B cell (primary cell): ENCODE measurements around the gene RP9. TPM values are rescaled to one million over a fixed set of nuclear protein-coding genes. Genes with fewer than 3 reads are reported as not detected.

Experiments
- ATAC-seq: fragments of 200-7000 bp; cut with Tn5 transposase; one replicate; pipeline ENCODE4 v1.10.0; 2021; ENCODE audit warnings: low read depth, mild to moderate bottlenecking, moderate number of reproducible peaks, moderate library complexity
- CTCF ChIA-PET: fragments of 350-600 bp; sonication (Branson Sonifier 250); formaldehyde crosslinking; loops from one replicate; lab custom pipeline; 2021; ENCODE audit warnings: antibody characterized with exemption, inconsistent platforms; lab: Charles Lee
- POLR2A ChIA-PET: fragments of 350-600 bp; sonication (Branson Sonifier 250); formaldehyde crosslinking; loops from one replicate; lab custom pipeline; 2021; ENCODE audit warnings: antibody characterized with exemption; lab: Charles Lee
- DNase-seq: peaks from one replicate; pipeline ENCODE4 v3.0.0; 2013
- H2AFZ ChIP-seq: 2 replicates; pipeline ENCODE4 v1.6.1; 2012; ENCODE audit warnings: mild to moderate bottlenecking, low read depth, low read length; ENCODE audit not compliant: insufficient read depth, poor library complexity, severe bottlenecking
- H3K27ac ChIP-seq, 2 donors: 1 replicate in 1 of 2; 2 replicates in 1 of 2; pipeline ENCODE4 v1.5.1; 2012 to 2013; ENCODE audit warnings: low read length in 2 of 2, mild to moderate bottlenecking in 2 of 2, moderate library complexity in 1 of 2
- H3K27me3 ChIP-seq, 4 experiments: fragments of 200-600 bp in 1 of 4; sonication (generic) in 1 of 4; replicated peaks in 1 of 4; 1 replicate in 2 of 4; 2 replicates in 2 of 4; pipeline versions ENCODE4 v1.6.1 to v1.7.0; 2013 to 2016; ENCODE audit warnings: low read length in 3 of 4, mild to moderate bottlenecking in 2 of 4, mixed read lengths in 1 of 4, moderate library complexity in 1 of 4; ENCODE audit not compliant: insufficient read depth in 4 of 4, control insufficient read depth in 3 of 4; ENCODE audit errors: control extremely low read depth in 1 of 4
- H3K36me3 ChIP-seq, 2 experiments: replicated peaks in 1 of 2; 1 replicate in 1 of 2; 2 replicates in 1 of 2; pipeline versions ENCODE4 v1.6.1 to v1.7.1; 2013; ENCODE audit warnings: low read length in 1 of 2; ENCODE audit not compliant: insufficient read depth in 2 of 2, control insufficient read depth in 1 of 2; ENCODE audit errors: control extremely low read depth in 1 of 2, extremely low read depth in 1 of 2
- H3K4me1 ChIP-seq, 2 donors: fragments of 200-600 bp in 1 of 2; sonication (generic) in 1 of 2; 1 replicate in 1 of 2; 2 replicates in 1 of 2; pipeline versions ENCODE4 v1.5.1 to v1.6.1; 2013 to 2017; ENCODE audit warnings: low read length in 2 of 2; ENCODE audit not compliant: control insufficient read depth in 2 of 2, insufficient read depth in 2 of 2
- H3K4me2 ChIP-seq: replicated peaks from 2 replicates; pipeline ENCODE3; 2012; ENCODE audit warnings: mild to moderate bottlenecking, low read depth, low read length; ENCODE audit not compliant: poor library complexity, severe bottlenecking
- H3K4me3 ChIP-seq, 5 experiments: fragments of 200-600 bp in 1 of 5; sonication (generic) in 1 of 5; 1 replicate in 3 of 5; 2 replicates in 2 of 5; pipeline versions ENCODE4 v1.5.1 to v1.7.0; 2011 to 2016; ENCODE audit warnings: low read length in 4 of 5, mild to moderate bottlenecking in 4 of 5, low read depth in 2 of 5, control low read depth in 1 of 5, moderate library complexity in 1 of 5; ENCODE audit not compliant: insufficient read depth in 1 of 5; ENCODE audit errors: control extremely low read depth in 1 of 5, extremely low read depth in 1 of 5
- H3K79me2 ChIP-seq: fragments of 200-600 bp; sonication (generic); one replicate; pipeline ENCODE4 v1.6.0; 2016; ENCODE audit warnings: low read length; ENCODE audit not compliant: control insufficient read depth, insufficient read depth
- H3K9ac ChIP-seq: fragments of 200-600 bp; sonication (generic); 2 replicates; pipeline ENCODE4 v1.6.1; 2017; ENCODE audit warnings: mild to moderate bottlenecking, low read length, moderate library complexity
- H3K9me3 ChIP-seq, 3 donors: one replicate each; pipeline versions ENCODE4 v1.6.1 to v1.7.1; 2013; ENCODE audit warnings: low read length in 2 of 3; ENCODE audit not compliant: control insufficient read depth in 2 of 3, insufficient read depth in 1 of 3; ENCODE audit errors: control extremely low read depth in 1 of 3
- H4K20me1 ChIP-seq: 2 replicates; pipeline ENCODE4 v1.6.0; 2012; ENCODE audit warnings: mild to moderate bottlenecking, low read length; ENCODE audit not compliant: insufficient read depth, control insufficient read depth, poor library complexity, severe bottlenecking
- H3K27ac Mint-ChIP-seq: one replicate; pipeline ENCODE4 v1.8.0; 2021; ENCODE audit warnings: mixed read lengths
- H3K27me3 Mint-ChIP-seq: one replicate; pipeline ENCODE4 v1.8.0; 2021; ENCODE audit warnings: mixed read lengths
- H3K4me1 Mint-ChIP-seq: one replicate; pipeline ENCODE4 v1.8.0; 2021; ENCODE audit warnings: mixed read lengths
- H3K4me3 Mint-ChIP-seq: one replicate; pipeline ENCODE4 v1.8.0; 2021; ENCODE audit warnings: mixed read lengths
- H3K9me3 Mint-ChIP-seq: one replicate; pipeline ENCODE4 v1.8.0; 2022; ENCODE audit warnings: mixed read lengths; ENCODE audit not compliant: insufficient read depth
- EZH2 ChIP-seq: IDR thresholded peaks from 2 replicates; pipeline ENCODE4 v1.6.1; 2012; ENCODE audit warnings: borderline replicate concordance, low read depth, mild to moderate bottlenecking, moderate library complexity, low read length; ENCODE audit not compliant: insufficient read depth, poor library complexity, severe bottlenecking
- WGBS: methylation state at CpG from one replicate; pipeline ENCODE4 v1.1.5; 2013; ENCODE audit warnings: missing lambda C conversion rate; ENCODE audit not compliant: insufficient coverage; 5-methylcytosine and 5-hydroxymethylcytosine counted together
- intact Hi-C: fragments of 100-400 bp; cut with micrococcal nuclease; formaldehyde crosslinking; loops from one replicate; pipeline ENCODE4 v1.10.0; 2022
- polyA plus RNA-seq: library from polyadenylated mRNA; depleted of rRNA; stranded (reverse); fragments of >200 nt; gene quantifications from 2 replicates; pipeline ENCODE4 v1.2.3, GENCODE V29; 2012
- total RNA-seq, 2 donors: library from RNA; stranded (reverse); fragments of 120-200 nt in 1 of 2; gene quantifications; 1 replicate in 1 of 2; 2 replicates in 1 of 2; pipeline versions ENCODE4 v1.2.3 to v1.2.4, GENCODE V29; 2013 to 2022
- TF ChIP-seq, protein P1 (sequence below): fragments of 200-600 bp; IDR thresholded peaks from one replicate; pipeline ENCODE4 v1.8.0; 2022; ENCODE audit warnings: antibody characterized with exemption, mild to moderate bottlenecking

Gene RP9
- total and polyA plus RNA-seq, 2 donors (not counting 1 experiment from before 2014, with no cell fraction given): 23.0 to 69.4 TPM

DNA sequence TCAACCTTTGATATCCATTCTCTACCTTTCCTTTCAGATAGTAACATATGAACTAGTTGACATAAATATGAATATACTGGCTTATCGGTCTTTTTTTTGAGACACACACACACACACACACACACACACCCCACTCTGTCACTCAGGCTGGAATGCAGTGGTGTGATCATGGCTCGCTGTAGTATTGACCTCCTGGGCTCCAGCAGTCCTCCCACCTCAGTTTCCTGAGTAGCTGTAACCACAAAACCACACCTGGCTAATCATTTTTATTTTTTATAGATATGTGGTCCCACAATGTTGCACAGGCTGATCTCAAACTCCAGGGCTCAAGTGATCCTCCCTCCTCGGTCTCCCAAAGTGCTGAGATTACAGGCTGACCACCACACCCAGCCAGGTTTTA lies 32.5 kb downstream of the RP9 start:
- Mint-ChIP-seq H3K27me3 (peaks cover 26% of the 10 kb centered on the region), H3K4me3 (no peak overlapping the region), H3K27ac (no peak overlapping the region), H3K9me3 (peaks cover 2% of the 10 kb centered on the region), H3K4me1 (peaks cover 9% of the 10 kb centered on the region)
- Histone ChIP-seq H3K9me3 (peaks cover 0 to 5% (median 1%) of the 10 kb centered on the region in 3 donors), H3K27me3 (peaks cover 0 to 5% (median 0%) of the 10 kb centered on the region in 4 experiments), H3K4me1 (peaks cover 8 to 15% of the 10 kb centered on the region in 2 donors), H3K4me3 (no peak overlapping the region), H3K9ac (no peak overlapping the region), H3K27ac (no peak overlapping the region), H3K79me2 (no peaks in the 10 kb centered on the region), H3K36me3 (no peaks in the 10 kb centered on the region), H4K20me1 (no peaks in the 10 kb centered on the region), H2AFZ (no peak overlapping the region), H3K4me2 (peak overlapping the region; percentile 13)
- POLR2A ChIA-PET: no interaction called here
- no peak for ATAC-seq
- intact Hi-C loops: no loop called here
- no peak for DNase-seq
- TF ChIP-seq EZH2: no peak
- TF ChIP-seq, protein P1, sequence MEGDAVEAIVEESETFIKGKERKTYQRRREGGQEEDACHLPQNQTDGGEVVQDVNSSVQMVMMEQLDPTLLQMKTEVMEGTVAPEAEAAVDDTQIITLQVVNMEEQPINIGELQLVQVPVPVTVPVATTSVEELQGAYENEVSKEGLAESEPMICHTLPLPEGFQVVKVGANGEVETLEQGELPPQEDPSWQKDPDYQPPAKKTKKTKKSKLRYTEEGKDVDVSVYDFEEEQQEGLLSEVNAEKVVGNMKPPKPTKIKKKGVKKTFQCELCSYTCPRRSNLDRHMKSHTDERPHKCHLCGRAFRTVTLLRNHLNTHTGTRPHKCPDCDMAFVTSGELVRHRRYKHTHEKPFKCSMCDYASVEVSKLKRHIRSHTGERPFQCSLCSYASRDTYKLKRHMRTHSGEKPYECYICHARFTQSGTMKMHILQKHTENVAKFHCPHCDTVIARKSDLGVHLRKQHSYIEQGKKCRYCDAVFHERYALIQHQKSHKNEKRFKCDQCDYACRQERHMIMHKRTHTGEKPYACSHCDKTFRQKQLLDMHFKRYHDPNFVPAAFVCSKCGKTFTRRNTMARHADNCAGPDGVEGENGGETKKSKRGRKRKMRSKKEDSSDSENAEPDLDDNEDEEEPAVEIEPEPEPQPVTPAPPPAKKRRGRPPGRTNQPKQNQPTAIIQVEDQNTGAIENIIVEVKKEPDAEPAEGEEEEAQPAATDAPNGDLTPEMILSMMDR: no peak
- CTCF ChIA-PET: no interaction called here
- WGBS: no CpG with 5 or more reads among the region's 3 CpGs

DNA sequence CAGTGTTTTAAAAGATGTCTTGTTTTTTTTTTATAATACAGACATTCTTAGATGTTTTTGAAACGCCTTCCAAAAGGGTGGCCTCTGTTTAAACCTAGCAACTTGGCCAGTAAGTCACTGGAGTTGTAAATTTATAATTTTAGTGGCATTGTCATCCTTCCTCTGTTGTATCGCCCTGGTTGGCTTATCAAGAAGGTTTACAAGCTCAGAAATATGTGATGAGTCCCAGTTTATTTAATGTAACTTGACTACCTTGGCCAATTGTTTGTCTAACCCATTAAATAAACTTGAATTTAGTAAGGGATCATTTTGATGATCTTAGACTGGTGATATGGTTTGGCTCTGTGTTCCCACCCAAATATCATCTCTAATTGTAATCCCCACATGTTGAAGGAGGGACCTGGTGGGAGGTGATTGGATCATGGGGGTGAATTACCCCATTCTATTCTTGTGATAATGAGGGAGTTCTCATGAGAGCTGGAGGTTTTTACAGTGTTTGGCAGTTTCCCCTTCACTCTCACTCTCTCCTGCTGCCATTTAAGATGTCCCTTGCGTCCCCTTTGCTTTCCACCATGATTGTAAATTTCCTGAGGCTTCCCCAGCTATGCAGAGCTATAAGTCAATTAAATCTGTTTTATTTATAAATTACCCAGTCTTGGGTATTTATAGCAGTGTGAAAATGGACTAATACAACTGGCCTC lies 33.2 kb downstream of the RP9 start:
- Mint-ChIP-seq H3K9me3 (peaks cover 4% of the 10 kb centered on the region), H3K27ac (no peak overlapping the region), H3K4me1 (peaks cover 9% of the 10 kb centered on the region), H3K27me3 (peaks cover 26% of the 10 kb centered on the region), H3K4me3 (no peak overlapping the region)
- POLR2A ChIA-PET: no interaction called here
- H3K4me2 ChIP-seq: no peak overlapping the region
- no peaks in the 10 kb centered on the region for H4K20me1 ChIP-seq
- H3K27me3 ChIP-seq: peaks cover 0 to 5% (median 0%) of the 10 kb centered on the region in 4 experiments
- no peak overlapping the region for H3K4me3 ChIP-seq
- DNase-seq (no peak), ATAC-seq (no peak)
- no CpG with 5 or more reads among the region's 3 CpGs for WGBS
- no peak overlapping the region for H3K9ac ChIP-seq
- CTCF ChIA-PET: no interaction called here
- TF ChIP-seq, protein P1: no peak
- no peak for TF ChIP-seq EZH2
- H3K79me2 ChIP-seq: no peaks in the 10 kb centered on the region
- peaks cover 8 to 15% of the 10 kb centered on the region in 2 donors for H3K4me1 ChIP-seq
- H3K36me3 ChIP-seq: no peaks in the 10 kb centered on the region
- intact Hi-C loops: no loop called here
- no peak overlapping the region for H2AFZ ChIP-seq
- no peak overlapping the region for H3K27ac ChIP-seq
- H3K9me3 ChIP-seq: peaks cover 0 to 8% (median 4%) of the 10 kb centered on the region in 3 donors
